Pancreas (tissue), 10 donors: Measurements from ENCODE around the gene GCNT1. TPM values are rescaled to one million over a fixed set of nuclear protein-coding genes. Genes with fewer than 3 reads are reported as not detected.
"Not testable (repeated sequence)": the region's sequence is repeated elsewhere in the genome, so short reads cannot be mapped to it uniquely, and the experiment has no call there.

ENCODE experiments used
- ATAC-seq, 4 donors: fragments of 200-7000 bp; cut with Tn5 transposase; one replicate each; pipeline versions ENCODE4 v1.8.0 to v1.9.1; 2020; ENCODE audit warnings: mild to moderate bottlenecking in 4 of 4, moderate library complexity in 4 of 4
- DNase-seq, 6 donors: peaks; one replicate each; pipeline ENCODE4 v3.0.0-alpha.2; 2020
- FAIRE-seq: peaks from 2 replicates; lab custom pipeline; 2012; peaks lifted over from hg19 to GRCh38; lab: Jason Lieb, UNC
- H3K27ac ChIP-seq, 4 donors: fragments of 200-600 bp; sonication (generic); 1 replicate in 3 of 4; 2 replicates in 1 of 4; pipeline versions ENCODE4 v1.5.0 to v1.8.0; 2020
- H3K27me3 ChIP-seq, 4 donors: fragments of 200-600 bp; one replicate each; pipeline ENCODE4 v1.8.0; 2021
- H3K36me3 ChIP-seq, 3 donors: fragments of 200-600 bp; sonication (generic) in 1 of 3; one replicate each; pipeline versions ENCODE4 v1.5.0 to v1.8.0; 2020 to 2021
- H3K4me1 ChIP-seq, 3 donors: fragments of 200-600 bp; one replicate each; pipeline ENCODE4 v1.8.0; 2021
- H3K4me3 ChIP-seq, 4 donors: fragments of 200-600 bp; sonication (generic) in 2 of 4; one replicate each; pipeline versions ENCODE4 v1.5.0 to v1.8.0; 2020 to 2021
- H3K9me3 ChIP-seq, 4 donors: fragments of 200-600 bp; one replicate each; pipeline ENCODE4 v1.8.0; 2021
- CTCF ChIP-seq, 4 donors: fragments of 200-600 bp; sonication (generic) in 3 of 4; IDR thresholded peaks; one replicate each; pipeline versions ENCODE4 v1.5.0 to v1.8.0; 2021; ENCODE audit warnings: antibody characterized with exemption in 4 of 4
- WGBS, 2 donors: extraction: QIAGEN DNeasy Blood & Tissue Kit; methylation state at CpG; one replicate each; pipeline ENCODE4 v1.1.7; 2013; 5-methylcytosine and 5-hydroxymethylcytosine counted together
- intact Hi-C, 3 donors: fragments of 100-400 bp; cut with DNase I; formaldehyde crosslinking; loops; one replicate each; pipeline versions ENCODE4 v1.11.1 to v1.14.2; 2022
- polyA plus RNA-seq, 2 donors: library from polyadenylated mRNA; stranded (reverse); fragments of 200-250 nt; gene quantifications; one replicate each; pipeline ENCODE4 v1.2.3, GENCODE V29; 2013
- total RNA-seq, 6 donors: library from RNA; stranded (reverse); fragmentation: NEBNext Ultra II Directional in 4 of 6; extraction: Animal tissue kit (Norgen Biotek cat#: 25700) in 4 of 6; gene quantifications; one replicate each; pipeline versions ENCODE4 v1.2.1 to v1.2.4, GENCODE V29; 2021 to 2023
- donor health status: healthy with polysubstance abuse.
- donor health status: DM: no; HTN: no; CAD: no; lungs with moderate emphysema.
- donor health status: DM: no; HTN: no; CAD: no.
- donor health status: control.
- donor health status: control.
- donor health status: Bipolar disorder and iron deficiency.
- donor health status: DM: yes; HTN: yes; CAD: no.
- donor health status: DM: no; HTN: no; CAD: no.
- donor health status: DM: no; HTN: no; CAD: no.
- donor health status: DM: yes; HTN: yes; CAD: no.

The GCNT1 gene
- total and polyA plus RNA-seq, 8 donors: 1.0 to 7.2 (median 3.3) TPM

- FAIRE-seq (no peak), ATAC-seq (no peak), DNase-seq (no peak)
- Histone ChIP-seq H3K4me3 (no peak overlapping the region), H3K27me3 (no peaks in the 10 kb centered on the region), H3K4me1 (no peaks in the 10 kb centered on the region), H3K36me3 (no peaks in the 10 kb centered on the region), H3K9me3 (no peaks in the 10 kb centered on the region), H3K27ac (no peak overlapping the region)
- TF ChIP-seq CTCF (IDR thresholded peaks at IDR 0.05): no peak
- 68 to 80% methylated on average over 3 of the region's 3 CpGs for WGBS, 2 donors
- intact Hi-C loops: no loop called here
Observed at GRCh38 chr9:76433836-76434235, 25.1 kb upstream of the GCNT1 start.

- not testable (repeated sequence) for FAIRE-seq
Observed at GRCh38 chr9:76434897-76435296, 24.1 kb upstream of the GCNT1 start.

DNA sequence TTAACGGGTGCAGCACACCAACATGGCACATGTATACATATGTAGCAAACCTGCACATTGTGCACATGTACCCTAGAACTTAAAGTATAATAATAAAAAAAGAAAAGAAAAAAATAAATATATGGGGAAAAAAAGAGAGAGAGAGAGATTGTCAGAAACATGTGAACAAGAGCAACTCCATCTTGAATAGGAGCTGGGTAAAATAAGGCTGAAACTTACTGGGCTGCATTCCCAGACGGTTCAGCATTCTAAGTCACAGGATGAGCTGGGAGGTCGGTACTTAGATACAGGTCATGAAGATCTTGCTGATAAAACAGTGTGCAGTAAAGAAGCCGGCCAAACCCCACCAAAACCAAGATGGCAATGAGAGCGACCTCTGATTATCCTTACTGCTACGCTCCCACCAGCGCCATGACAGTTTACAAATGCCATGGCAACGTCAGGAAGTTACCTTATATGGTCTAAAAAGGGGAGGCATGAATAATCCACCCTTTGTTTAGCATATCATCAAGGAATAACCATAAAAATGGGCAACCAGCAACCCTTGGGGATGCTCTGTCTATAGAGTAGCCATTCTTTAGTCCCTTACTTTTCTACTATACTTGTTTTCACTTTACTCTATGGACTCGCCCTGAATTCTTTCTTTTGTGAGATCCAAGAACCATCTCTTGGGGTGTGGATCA, 21.8 kb upstream of the GCNT1 start:
- H3K36me3 ChIP-seq, FAIRE-seq, H3K27ac ChIP-seq, H3K4me3 ChIP-seq, H3K27me3 ChIP-seq, DNase-seq, H3K9me3 ChIP-seq, ATAC-seq, intact Hi-C loops, H3K4me1 ChIP-seq: not testable (repeated sequence)
- 82 to 91% methylated on average over 9 of the region's 9 CpGs for WGBS, 2 donors

More at GRCh38 chr9:76434897-76435296, 24.1 kb upstream of the GCNT1 start:
- H3K9me3 ChIP-seq, H3K36me3 ChIP-seq, H3K4me1 ChIP-seq, intact Hi-C loops, ATAC-seq, DNase-seq, H3K27me3 ChIP-seq, H3K4me3 ChIP-seq, H3K27ac ChIP-seq: not testable (repeated sequence)
- 78 to 85% methylated on average over 6 of the region's 6 CpGs for WGBS, 2 donors

GRCh38 chr9:76438841-76439588, 20.0 kb upstream of the GCNT1 start:
- WGBS, 2 donors: 85 to 88% methylated on average over 6 of the region's 6 CpGs
- H3K4me3 ChIP-seq: no peak overlapping the region
- H3K27me3 ChIP-seq: no peaks in the 10 kb centered on the region
- ATAC-seq (no peak), DNase-seq (no peak), FAIRE-seq (no peak)
- H3K27ac ChIP-seq: no peak overlapping the region
- H3K4me1 ChIP-seq: no peaks in the 10 kb centered on the region
- no peaks in the 10 kb centered on the region for H3K9me3 ChIP-seq
- TF ChIP-seq CTCF (IDR thresholded peaks at IDR 0.05): no peak
- intact Hi-C loops: no loop called here
- no peaks in the 10 kb centered on the region for H3K36me3 ChIP-seq

GRCh38 chr9:76441551-76442322, 17.2 kb upstream of the GCNT1 start:
- Histone ChIP-seq H3K4me3 (no peak overlapping the region), H3K9me3 (no peaks in the 10 kb centered on the region), H3K27me3 (no peaks in the 10 kb centered on the region), H3K27ac (no peak overlapping the region), H3K36me3 (no peaks in the 10 kb centered on the region), H3K4me1 (no peaks in the 10 kb centered on the region)
- DNase-seq: no peak
- WGBS, 2 donors: 90 to 93% methylated on average over 10 of the region's 10 CpGs
- no peak for TF ChIP-seq CTCF (IDR thresholded peaks at IDR 0.05)
- FAIRE-seq: no peak
- ATAC-seq: no peak
- intact Hi-C loops: loop anchor here in 1 of 3 donors (10.0 kb wide), 1 partner anchor 223 kb away; no protein-coding TSS in a partner anchor
